Measurements from ENCODE around the gene SRRM2.
A peak's percentile ranks its signal among the peaks of the same experiment; 100 is the strongest.

Gene SRRM2

GRCh38 chr16:2752035-2752849 is at the start of gene SRRM2:
SRRM2 (plus strand) TSS chr16:2752638; CDS start chr16:2756365, 3,727 bp downstream.
- Histone ChIP-seq H3K36me3 (ENCODE audit: control insufficient read depth, insufficient read depth, low read length) (peaks cover 8% of the 10 kb centered on the region), H3K9ac (ENCODE audit: low read length) (peak within 1 kb of the TSS; percentile 98), H3K4me3 (ENCODE audit: low read length) (peak within 1 kb of the TSS; percentile 98), H3K27me3 (ENCODE audit: control insufficient read depth, insufficient read depth, low read length) (no peaks in the 10 kb centered on the region), H3K4me1 (ENCODE audit: control insufficient read depth, insufficient read depth, low read length) (peaks cover 24% of the 10 kb centered on the region), H3K27ac (ENCODE audit: low read depth, low read length) (peak within 1 kb of the TSS; percentile 100)

GRCh38 chr16:2702871-2703745 is 49.3 kb upstream of the SRRM2 start:
- Histone ChIP-seq H3K36me3 (ENCODE audit: control insufficient read depth, insufficient read depth, low read length) (peaks cover 43% of the 10 kb centered on the region), H3K4me3 (ENCODE audit: low read length) (no peak overlapping the region), H3K27ac (ENCODE audit: low read depth, low read length) (no peak overlapping the region), H3K9ac (ENCODE audit: low read length) (no peak overlapping the region), H3K27me3 (ENCODE audit: control insufficient read depth, insufficient read depth, low read length) (no peaks in the 10 kb centered on the region), H3K4me1 (ENCODE audit: control insufficient read depth, insufficient read depth, low read length) (no peaks in the 10 kb centered on the region)

GRCh38 chr16:2704166-2704982 is 48.1 kb upstream of the SRRM2 start:
- H3K36me3 ChIP-seq (ENCODE audit: control insufficient read depth, insufficient read depth, low read length), result peaks cover 40% of the 10 kb centered on the region

GRCh38 chr16:2704983-2705275 is 47.5 kb upstream of the SRRM2 start:
- no peak overlapping the region for H3K9ac ChIP-seq (ENCODE audit: low read length)

More at GRCh38 chr16:2704166-2704982, 48.1 kb upstream of the SRRM2 start:
- Histone ChIP-seq H3K4me3 (ENCODE audit: low read length) (no peak overlapping the region), H3K4me1 (ENCODE audit: control insufficient read depth, insufficient read depth, low read length) (no peaks in the 10 kb centered on the region), H3K27me3 (ENCODE audit: control insufficient read depth, insufficient read depth, low read length) (no peaks in the 10 kb centered on the region), H3K27ac (ENCODE audit: low read depth, low read length) (no peak overlapping the region), H3K9ac (ENCODE audit: low read length) (no peak overlapping the region)

GRCh38 chr16:2705351-2705750 is 47.1 kb upstream of the SRRM2 start:
- Histone ChIP-seq H3K4me1 (ENCODE audit: control insufficient read depth, insufficient read depth, low read length) (no peaks in the 10 kb centered on the region), H3K36me3 (ENCODE audit: control insufficient read depth, insufficient read depth, low read length) (peaks cover 30% of the 10 kb centered on the region)

More at GRCh38 chr16:2704983-2705275, 47.5 kb upstream of the SRRM2 start:
- no peaks in the 10 kb centered on the region for H3K4me1 ChIP-seq (ENCODE audit: control insufficient read depth, insufficient read depth, low read length)
- H3K36me3 ChIP-seq (ENCODE audit: control insufficient read depth, insufficient read depth, low read length), result peaks cover 35% of the 10 kb centered on the region
- no peak overlapping the region for H3K4me3 ChIP-seq (ENCODE audit: low read length)
- H3K27me3 ChIP-seq (ENCODE audit: control insufficient read depth, insufficient read depth, low read length), result no peaks in the 10 kb centered on the region
- H3K27ac ChIP-seq (ENCODE audit: low read depth, low read length), result no peak overlapping the region

GRCh38 chr16:2706085-2706484 is 46.4 kb upstream of the SRRM2 start:
- no peaks in the 10 kb centered on the region for H3K4me1 ChIP-seq (ENCODE audit: control insufficient read depth, insufficient read depth, low read length)
- peaks cover 29% of the 10 kb centered on the region for H3K36me3 ChIP-seq (ENCODE audit: control insufficient read depth, insufficient read depth, low read length)
- no peak overlapping the region for H3K27ac ChIP-seq (ENCODE audit: low read depth, low read length)
- H3K27me3 ChIP-seq (ENCODE audit: control insufficient read depth, insufficient read depth, low read length), result peaks cover 3% of the 10 kb centered on the region
- H3K9ac ChIP-seq (ENCODE audit: low read length), result no peak overlapping the region
- no peak overlapping the region for H3K4me3 ChIP-seq (ENCODE audit: low read length)

More at GRCh38 chr16:2705351-2705750, 47.1 kb upstream of the SRRM2 start:
- Histone ChIP-seq H3K27me3 (ENCODE audit: control insufficient read depth, insufficient read depth, low read length) (no peaks in the 10 kb centered on the region), H3K4me3 (ENCODE audit: low read length) (no peak overlapping the region), H3K27ac (ENCODE audit: low read depth, low read length) (no peak overlapping the region), H3K9ac (ENCODE audit: low read length) (no peak overlapping the region)

- no peaks in the 10 kb centered on the region for H3K4me1 ChIP-seq (ENCODE audit: control insufficient read depth, insufficient read depth, low read length)
- H3K9ac ChIP-seq (ENCODE audit: low read length), result no peak overlapping the region
- peaks cover 29% of the 10 kb centered on the region for H3K36me3 ChIP-seq (ENCODE audit: control insufficient read depth, insufficient read depth, low read length)
- H3K27me3 ChIP-seq (ENCODE audit: control insufficient read depth, insufficient read depth, low read length), result peaks cover 3% of the 10 kb centered on the region
- H3K27ac ChIP-seq (ENCODE audit: low read depth, low read length), result no peak overlapping the region
- H3K4me3 ChIP-seq (ENCODE audit: low read length), result no peak overlapping the region
These were observed 45.7 kb upstream of the SRRM2 start for GRCh38 chr16:2706611-2707311.

- H3K9ac ChIP-seq (ENCODE audit: low read length), result no peak overlapping the region
- no peak overlapping the region for H3K4me3 ChIP-seq (ENCODE audit: low read length)
- no peak overlapping the region for H3K27ac ChIP-seq (ENCODE audit: low read depth, low read length)
- H3K4me1 ChIP-seq (ENCODE audit: control insufficient read depth, insufficient read depth, low read length), result no peaks in the 10 kb centered on the region
- peaks cover 3% of the 10 kb centered on the region for H3K27me3 ChIP-seq (ENCODE audit: control insufficient read depth, insufficient read depth, low read length)
- H3K36me3 ChIP-seq (ENCODE audit: control insufficient read depth, insufficient read depth, low read length), result peaks cover 28% of the 10 kb centered on the region
These were observed 44.8 kb upstream of the SRRM2 start for GRCh38 chr16:2707368-2708289.

GRCh38 chr16:2708290-2708639 is 44.2 kb upstream of the SRRM2 start:
- Histone ChIP-seq H3K9ac (ENCODE audit: low read length) (no peak overlapping the region), H3K36me3 (ENCODE audit: control insufficient read depth, insufficient read depth, low read length) (peaks cover 23% of the 10 kb centered on the region), H3K27me3 (ENCODE audit: control insufficient read depth, insufficient read depth, low read length) (peaks cover 3% of the 10 kb centered on the region), H3K4me1 (ENCODE audit: control insufficient read depth, insufficient read depth, low read length) (no peaks in the 10 kb centered on the region), H3K4me3 (ENCODE audit: low read length) (no peak overlapping the region), H3K27ac (ENCODE audit: low read depth, low read length) (no peak overlapping the region)

GRCh38 chr16:2708955-2709587 is 43.4 kb upstream of the SRRM2 start:
- Histone ChIP-seq H3K9ac (ENCODE audit: low read length) (no peak overlapping the region), H3K27ac (ENCODE audit: low read depth, low read length) (no peak overlapping the region), H3K4me3 (ENCODE audit: low read length) (no peak overlapping the region), H3K27me3 (ENCODE audit: control insufficient read depth, insufficient read depth, low read length) (peaks cover 3% of the 10 kb centered on the region), H3K4me1 (ENCODE audit: control insufficient read depth, insufficient read depth, low read length) (no peaks in the 10 kb centered on the region), H3K36me3 (ENCODE audit: control insufficient read depth, insufficient read depth, low read length) (peaks cover 22% of the 10 kb centered on the region)

GRCh38 chr16:2709588-2709984 is 42.9 kb upstream of the SRRM2 start:
- Histone ChIP-seq H3K27ac (ENCODE audit: low read depth, low read length) (no peak overlapping the region), H3K36me3 (ENCODE audit: control insufficient read depth, insufficient read depth, low read length) (peaks cover 22% of the 10 kb centered on the region), H3K9ac (ENCODE audit: low read length) (no peak overlapping the region), H3K4me1 (ENCODE audit: control insufficient read depth, insufficient read depth, low read length) (no peaks in the 10 kb centered on the region), H3K27me3 (ENCODE audit: control insufficient read depth, insufficient read depth, low read length) (peaks cover 3% of the 10 kb centered on the region), H3K4me3 (ENCODE audit: low read length) (no peak overlapping the region)

All from rectal smooth muscle tissue (tissue), 1 donor.